ENCODE data around the gene LYSMD3.

GRCh38 chr5:90494043-90494442 lies 35.3 kb downstream of the LYSMD3 start:
- TF ChIP-seq CTCF (IDR thresholded peaks at IDR 0.05), result no peak
- no peak for TF ChIP-seq POLR2A (IDR thresholded peaks at IDR 0.05)
- no peak for TF ChIP-seq POLR2AphosphoS5 (IDR thresholded peaks at IDR 0.05)

Data from stomach (tissue), 4 donors.